RKO (cell line): ENCODE data around the gene EEF1AKMT3.

Source experiments
- DNase-seq: peaks from one replicate; pipeline ENCODE4 v3.0.0-alpha.2; 2016; ENCODE audit warnings: low spot score

EEF1AKMT3 gene

DNA sequence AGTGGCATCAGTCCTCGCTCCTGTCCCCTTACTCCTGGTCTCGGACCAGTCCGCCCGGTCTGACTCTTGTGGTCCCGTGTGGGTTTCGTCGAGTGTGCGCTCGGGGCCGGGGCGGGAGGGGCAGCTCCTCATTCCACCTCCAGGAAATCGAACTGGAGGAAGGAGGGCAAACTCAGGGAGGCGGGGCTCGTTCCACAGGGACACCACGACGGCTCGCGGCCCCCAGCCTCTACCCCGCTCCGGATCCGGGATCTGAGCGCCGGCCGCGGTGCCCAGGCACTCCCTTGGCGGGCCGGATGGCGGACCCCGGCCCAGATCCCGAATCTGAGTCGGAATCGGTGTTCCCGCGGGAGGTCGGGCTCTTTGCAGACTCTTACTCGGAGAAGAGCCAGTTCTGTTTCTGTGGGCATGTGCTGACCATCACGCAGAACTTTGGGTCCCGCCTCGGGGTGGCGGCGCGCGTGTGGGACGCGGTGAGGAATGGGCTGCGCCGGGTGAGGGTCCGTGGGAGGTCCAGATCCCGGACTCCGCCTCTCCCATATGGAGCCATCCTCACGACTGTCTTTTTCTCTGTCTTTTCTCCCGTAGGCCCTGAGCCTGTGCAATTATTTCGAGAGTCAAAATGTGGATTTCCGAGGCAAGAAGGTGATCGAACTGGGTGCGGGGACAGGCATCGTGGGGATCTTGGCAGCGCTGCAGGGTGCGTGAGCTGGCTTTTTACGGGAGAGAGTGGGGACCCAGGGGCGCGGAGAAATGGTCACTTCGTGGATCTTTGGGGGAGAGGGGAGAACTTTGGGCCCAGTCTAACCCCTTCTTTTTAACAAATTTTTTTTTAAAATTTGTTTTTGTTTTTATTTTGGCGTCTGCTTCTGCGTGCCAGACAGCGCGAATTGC, at the start of gene EEF1AKMT3:
EEF1AKMT3 (plus strand) TSS at position 186 of the 894 bp plus-strand sequence; CDS start at position 297, 111 bp downstream.
- peak; percentile 66 for DNase-seq

GRCh38 chr12:57722716-57723629, 49.4 kb upstream of the EEF1AKMT3 start:
- DNase-seq, result no peak

DNA sequence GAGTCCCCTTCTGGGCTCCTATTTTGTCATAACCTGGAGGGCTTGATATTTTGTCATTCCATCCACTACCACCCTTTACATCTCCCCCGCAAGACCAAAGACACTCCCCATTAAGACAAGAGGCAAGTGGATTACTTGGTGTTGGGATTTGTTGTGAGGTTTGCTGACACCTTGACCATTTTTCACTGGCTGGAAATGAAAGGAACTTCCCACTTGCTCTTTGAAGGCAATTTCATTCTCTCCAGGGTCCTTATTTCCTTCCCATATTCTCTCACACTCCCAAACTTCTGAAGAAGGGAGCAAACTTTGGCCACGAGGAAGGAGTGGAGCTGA, 48.8 kb upstream of the EEF1AKMT3 start:
- no peak for DNase-seq

DNA sequence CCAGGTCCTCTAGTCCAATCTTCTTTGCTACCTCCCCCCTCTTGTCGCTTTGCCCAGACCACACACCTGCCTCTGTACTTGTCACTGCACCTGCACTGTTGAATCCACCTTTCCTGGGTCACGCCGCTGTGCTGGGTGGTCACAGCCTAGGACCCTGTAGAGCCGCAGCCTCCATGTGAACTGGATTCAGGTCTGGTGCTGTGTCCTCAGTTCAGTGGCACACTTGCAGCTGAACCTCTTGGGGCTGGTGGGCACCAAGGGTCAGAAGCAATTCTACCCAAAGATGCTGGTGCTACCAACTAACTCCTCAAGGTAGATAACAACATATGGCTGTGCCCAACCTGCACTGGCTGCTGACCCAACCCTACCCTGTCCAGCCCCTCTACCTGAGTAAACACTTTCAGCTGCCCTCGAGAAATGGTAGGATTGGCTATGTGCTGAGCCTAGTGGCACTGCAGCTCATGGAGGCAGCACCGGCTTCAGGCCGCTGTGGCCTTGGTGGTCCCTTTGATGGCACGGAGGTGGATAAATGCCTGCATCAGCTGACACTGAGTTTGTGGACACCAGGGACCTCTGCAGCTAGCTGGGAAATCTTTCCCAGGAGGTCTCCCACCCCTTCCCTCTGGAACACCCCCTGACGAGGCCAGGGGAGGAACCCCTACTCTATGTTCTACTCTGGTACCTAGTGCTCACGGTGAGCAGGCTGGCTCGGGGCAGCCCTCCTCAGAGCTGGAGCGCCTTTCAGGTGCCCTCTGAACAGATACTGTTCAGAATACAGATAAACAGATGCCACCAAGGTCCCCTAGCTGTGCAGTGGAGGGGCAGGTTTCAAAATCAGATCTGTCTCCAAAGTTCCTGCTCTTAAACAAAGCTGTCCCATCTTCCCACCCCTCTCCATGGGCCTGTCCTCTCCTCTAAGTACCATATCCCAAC, 48.1 kb upstream of the EEF1AKMT3 start:
- DNase-seq, result no peak

DNA sequence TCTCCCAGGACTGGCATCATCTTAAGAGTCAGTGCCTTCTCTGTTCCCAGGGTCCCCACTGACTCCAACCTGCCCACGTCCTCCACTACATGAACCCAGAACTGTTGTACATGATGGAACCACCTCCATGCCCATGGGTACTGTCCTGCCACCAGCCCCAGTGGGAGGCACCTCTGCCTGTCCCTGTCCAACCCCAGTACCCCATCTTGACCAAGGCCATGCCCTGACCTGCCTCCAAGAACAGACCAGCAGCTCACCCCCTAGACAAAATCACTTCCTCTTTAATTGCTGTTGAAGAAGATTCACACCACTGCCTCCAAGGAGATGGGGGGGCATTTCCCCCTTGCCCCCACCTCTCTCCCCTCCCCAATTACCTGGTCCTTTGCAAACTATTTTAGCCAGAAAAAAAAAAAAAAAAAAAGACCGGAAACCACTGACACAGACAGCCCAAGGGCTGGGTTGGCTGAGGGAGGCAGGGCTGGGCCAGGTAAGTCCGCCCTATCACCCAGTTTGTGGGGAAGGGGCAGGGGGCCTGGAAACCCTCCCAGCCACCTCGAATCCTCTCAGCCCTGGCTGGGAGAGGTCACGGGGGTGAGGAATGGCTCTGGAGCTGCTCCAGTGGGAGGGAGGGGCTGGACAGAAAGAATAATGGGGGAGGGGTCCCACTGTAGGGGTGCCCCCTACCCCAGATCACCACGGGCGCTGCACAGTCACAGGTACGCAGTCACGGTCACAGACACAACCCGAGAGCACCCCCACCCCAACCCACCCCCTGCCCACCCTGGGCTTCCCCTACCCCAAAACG, 47.3 kb upstream of the EEF1AKMT3 start:
- no peak for DNase-seq

DNA sequence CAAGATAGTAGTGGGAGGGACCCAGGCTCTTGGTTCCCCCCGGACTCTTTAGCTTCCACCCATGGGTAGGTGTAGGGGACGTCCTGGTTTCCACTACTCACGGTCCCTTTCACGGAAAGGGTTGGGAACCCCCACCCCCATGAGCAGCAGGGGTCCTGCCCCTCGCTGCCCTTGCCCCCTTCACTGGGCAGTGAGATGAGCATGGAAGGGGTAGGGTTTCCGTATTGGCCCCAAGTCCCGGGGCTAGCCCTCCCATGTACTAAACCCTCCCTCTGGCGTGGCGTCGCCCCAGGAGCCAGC, 46.6 kb upstream of the EEF1AKMT3 start:
- DNase-seq, result no peak

- DNase-seq, result peak; percentile 93
Measured at GRCh38 chr12:57726151-57726883, 46.1 kb upstream of the EEF1AKMT3 start.

- DNase-seq, result no peak
Measured at GRCh38 chr12:57726884-57727757, 45.3 kb upstream of the EEF1AKMT3 start.

DNA sequence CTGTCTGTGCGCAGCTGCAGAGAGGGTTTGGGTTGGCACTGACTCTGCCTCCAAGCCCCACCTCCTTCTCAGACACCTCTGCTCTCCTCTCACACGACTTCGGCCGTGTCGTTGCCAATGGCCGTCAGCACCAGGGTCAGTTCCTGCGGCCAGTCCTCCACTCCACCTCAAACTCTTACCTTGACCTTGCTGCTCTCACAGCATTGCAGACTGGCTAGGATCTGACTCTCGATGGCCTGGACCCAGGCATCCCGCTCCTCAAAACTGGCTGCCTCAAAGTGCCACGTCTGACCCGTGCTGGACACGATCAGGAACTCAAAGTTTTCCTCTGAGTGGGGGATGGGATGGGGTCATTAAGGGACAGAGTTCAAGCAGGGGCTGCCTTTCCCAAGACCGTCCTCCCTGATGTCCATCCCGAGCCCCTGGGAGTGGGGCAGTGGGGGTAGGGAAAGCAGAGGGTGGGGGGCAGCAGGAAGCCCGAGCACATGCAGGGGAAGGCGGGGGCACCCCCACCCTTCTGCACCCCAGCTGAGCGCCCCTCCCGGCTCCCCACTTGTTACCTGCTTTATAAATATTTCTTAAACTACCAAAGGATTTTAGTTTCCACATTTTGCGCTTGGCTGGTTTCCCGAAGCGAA, 44.5 kb upstream of the EEF1AKMT3 start:
- DNase-seq, result no peak

GRCh38 chr12:57729321-57729844, 43.0 kb upstream of the EEF1AKMT3 start:
- no peak for DNase-seq

DNA sequence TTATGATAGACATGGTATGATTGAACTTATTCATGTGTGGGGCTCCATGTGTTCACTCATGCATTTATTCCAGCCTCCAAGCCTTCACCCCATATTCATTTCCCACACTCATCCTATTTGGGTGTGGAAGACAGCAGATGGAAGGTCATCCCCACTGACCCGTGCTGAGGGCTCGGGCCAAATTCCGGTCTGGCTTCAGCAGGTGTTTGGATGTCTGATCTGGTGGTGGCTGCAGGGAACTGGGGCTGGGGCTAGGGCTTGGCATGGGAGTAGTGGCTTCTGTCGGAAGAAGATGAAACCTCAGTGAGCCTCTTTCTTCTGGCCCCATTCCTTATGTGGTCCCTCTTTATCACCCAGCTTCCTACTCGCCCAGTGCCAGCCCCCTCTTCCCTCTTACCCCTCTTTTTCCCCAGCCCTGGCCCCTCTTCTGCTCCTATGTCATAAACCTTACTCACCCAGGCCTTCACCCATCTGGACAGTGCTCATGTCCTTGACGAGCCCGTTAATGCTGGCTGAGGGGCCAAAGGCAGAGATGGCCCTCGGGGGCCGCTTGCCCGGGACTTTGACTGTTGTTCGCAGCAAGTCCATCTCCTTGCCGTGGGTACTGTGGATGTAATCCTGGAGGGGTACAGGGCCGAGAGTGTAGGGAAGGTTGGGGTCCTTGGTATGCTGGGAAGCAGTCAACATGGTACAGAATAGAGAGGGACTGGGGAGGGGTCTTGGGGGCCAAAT, 41.9 kb upstream of the EEF1AKMT3 start:
- DNase-seq, result no peak

DNA sequence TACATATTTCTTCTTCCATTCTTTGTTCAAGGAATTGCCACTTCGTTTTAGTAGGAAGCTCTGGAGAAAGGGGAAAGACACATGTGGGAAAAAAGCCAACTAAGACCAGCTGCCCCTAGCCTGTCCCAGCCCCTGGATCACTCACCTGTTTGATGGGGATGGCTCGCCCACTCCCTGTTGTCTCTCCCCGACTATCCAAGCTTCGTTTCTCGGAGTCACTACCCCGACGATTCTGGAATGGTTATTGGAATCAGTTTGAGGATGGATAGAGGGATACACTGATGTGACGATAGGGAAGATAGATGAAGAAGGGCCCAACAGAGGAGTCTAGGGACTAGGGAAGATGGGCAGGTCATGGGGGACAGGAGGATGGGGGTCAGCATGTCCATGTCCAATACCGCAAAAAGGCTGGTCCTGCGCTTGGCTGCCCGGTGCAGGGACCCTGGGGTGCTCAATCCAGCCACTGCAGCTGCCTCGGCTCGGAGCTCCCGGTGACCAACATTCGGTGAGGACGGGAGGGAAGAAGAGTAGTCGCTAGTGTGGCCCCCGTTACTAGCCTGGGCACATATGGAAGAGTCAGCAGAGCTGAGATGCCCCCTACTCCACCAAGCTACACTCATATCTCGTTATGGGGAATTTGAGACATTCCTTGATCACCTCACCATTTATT, 40.9 kb upstream of the EEF1AKMT3 start:
- DNase-seq, result no peak

GRCh38 chr12:57732270-57732669, 40.1 kb upstream of the EEF1AKMT3 start:
- DNase-seq, result no peak

GRCh38 chr12:57732726-57733593, 39.5 kb upstream of the EEF1AKMT3 start:
- no peak for DNase-seq

DNA sequence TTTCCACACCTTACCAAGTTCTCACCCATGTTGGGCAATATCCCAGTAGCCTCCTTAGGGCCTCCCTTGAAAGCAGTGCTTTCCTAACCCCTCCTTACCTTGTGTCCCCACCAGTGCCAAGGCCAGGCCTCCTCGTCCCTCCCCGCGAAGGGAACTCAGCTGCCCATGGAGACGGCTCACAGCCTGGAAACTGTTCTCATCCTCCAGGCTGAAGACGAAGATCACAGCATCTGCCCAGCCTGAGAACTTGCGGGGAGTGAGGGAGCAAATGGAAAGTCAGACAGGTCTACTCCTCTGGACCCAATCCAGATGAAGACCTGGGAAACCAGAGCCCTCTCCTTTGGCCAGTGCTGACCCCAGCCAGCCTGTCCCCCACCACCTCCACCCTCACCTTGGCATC, 38.5 kb upstream of the EEF1AKMT3 start:
- DNase-seq, result no peak

GRCh38 chr12:57734591-57734990, 37.8 kb upstream of the EEF1AKMT3 start:
- no peak for DNase-seq
